ENCODE results near the gene DHX15.

DNA sequence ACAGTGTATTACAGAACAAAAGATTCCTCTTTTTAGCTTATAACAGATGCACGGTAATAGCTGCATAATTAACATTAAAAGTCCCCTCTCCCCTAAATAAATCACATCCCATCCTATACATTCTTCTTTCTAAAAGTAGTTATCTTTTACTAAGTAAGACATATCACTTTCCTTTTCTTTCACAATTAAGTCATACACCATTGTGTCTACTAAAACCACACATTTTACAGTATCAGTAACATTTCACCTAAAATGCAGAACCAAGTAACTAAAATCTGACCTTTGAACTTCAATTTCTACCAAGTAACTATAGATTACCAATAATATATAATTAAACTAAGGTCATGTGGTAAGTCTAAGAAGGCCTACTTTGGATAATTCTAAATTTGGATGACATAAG lies 14.2 kb downstream of the DHX15 start:
- no peak for TF ChIP-seq POLR2A (IDR thresholded peaks at IDR 0.05)
- TF ChIP-seq, protein P1, sequence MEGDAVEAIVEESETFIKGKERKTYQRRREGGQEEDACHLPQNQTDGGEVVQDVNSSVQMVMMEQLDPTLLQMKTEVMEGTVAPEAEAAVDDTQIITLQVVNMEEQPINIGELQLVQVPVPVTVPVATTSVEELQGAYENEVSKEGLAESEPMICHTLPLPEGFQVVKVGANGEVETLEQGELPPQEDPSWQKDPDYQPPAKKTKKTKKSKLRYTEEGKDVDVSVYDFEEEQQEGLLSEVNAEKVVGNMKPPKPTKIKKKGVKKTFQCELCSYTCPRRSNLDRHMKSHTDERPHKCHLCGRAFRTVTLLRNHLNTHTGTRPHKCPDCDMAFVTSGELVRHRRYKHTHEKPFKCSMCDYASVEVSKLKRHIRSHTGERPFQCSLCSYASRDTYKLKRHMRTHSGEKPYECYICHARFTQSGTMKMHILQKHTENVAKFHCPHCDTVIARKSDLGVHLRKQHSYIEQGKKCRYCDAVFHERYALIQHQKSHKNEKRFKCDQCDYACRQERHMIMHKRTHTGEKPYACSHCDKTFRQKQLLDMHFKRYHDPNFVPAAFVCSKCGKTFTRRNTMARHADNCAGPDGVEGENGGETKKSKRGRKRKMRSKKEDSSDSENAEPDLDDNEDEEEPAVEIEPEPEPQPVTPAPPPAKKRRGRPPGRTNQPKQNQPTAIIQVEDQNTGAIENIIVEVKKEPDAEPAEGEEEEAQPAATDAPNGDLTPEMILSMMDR (IDR thresholded peaks at IDR 0.05) = no peak

Data from testis (tissue), 2 donors.